Retinal pigment epithelial cell (primary cell): ENCODE data around the gene TGFBRAP1.

ENCODE experiments used
- DNase-seq: peaks from one replicate; pipeline ENCODE4 v3.0.0-alpha.2; 2010; ENCODE audit warnings: low read depth
- H3K4me3 ChIP-seq: 2 replicates; pipeline ENCODE4 v1.5.1; 2011; ENCODE audit warnings: mild to moderate bottlenecking, low read length, control low read depth, moderate library complexity
- CTCF ChIP-seq: conservative IDR thresholded peaks from 2 replicates; pipeline ENCODE4 v1.5.1; 2011; ENCODE audit warnings: low read depth, low read length, control low read depth, inconsistent platforms

Gene TGFBRAP1

GRCh38 chr2:105274046-105274445 lies 55.5 kb downstream of the TGFBRAP1 start:
- DNase-seq = no peak
- TF ChIP-seq CTCF = no peak
- H3K4me3 ChIP-seq = no peak overlapping the region

- no peak for DNase-seq
- TF ChIP-seq CTCF = no peak
- H3K4me3 ChIP-seq = no peak overlapping the region
These were observed 57.4 kb downstream of the TGFBRAP1 start for GRCh38 chr2:105272176-105272575.

GRCh38 chr2:105271393-105272045 lies 58.0 kb downstream of the TGFBRAP1 start:
- TF ChIP-seq CTCF = no peak
- DNase-seq = no peak
- H3K4me3 ChIP-seq = no peak overlapping the region

- TF ChIP-seq CTCF = no peak
- H3K4me3 ChIP-seq = no peak overlapping the region
- no peak for DNase-seq
These were observed 60.1 kb downstream of the TGFBRAP1 start for GRCh38 chr2:105269426-105269825.

- no peak overlapping the region for H3K4me3 ChIP-seq
- no peak for TF ChIP-seq CTCF
- no peak for DNase-seq
These were observed 66.9 kb downstream of the TGFBRAP1 start for GRCh38 chr2:105262651-105263091.

- no peak overlapping the region for H3K4me3 ChIP-seq
- TF ChIP-seq CTCF = no peak
- DNase-seq = peak; percentile 79
These were observed 68.5 kb downstream of the TGFBRAP1 start for GRCh38 chr2:105261061-105261460.

- no peak for TF ChIP-seq CTCF
- DNase-seq = no peak
These were observed 70.6 kb downstream of the TGFBRAP1 start for GRCh38 chr2:105258835-105259350.

More at GRCh38 chr2:105258835-105259350, 70.6 kb downstream of the TGFBRAP1 start:
- no peak overlapping the region for H3K4me3 ChIP-seq
